H1 (cell line): ENCODE data around the gene GJA5.

Source experiments
- JUND ChIP-seq: IDR thresholded peaks from 2 replicates; pipeline ENCODE4 v1.6.1; 2011; ENCODE audit warnings: mild to moderate bottlenecking, improper control_type of control experiment, low read length
- POLR2A ChIP-seq, 2 experiments: IDR thresholded peaks; 1 replicate in 1 of 2; 2 replicates in 1 of 2; pipeline ENCODE4 v1.6.1; 2011; ENCODE audit warnings: low read depth in 2 of 2, low read length in 2 of 2, mild to moderate bottlenecking in 2 of 2; ENCODE audit errors: control extremely low read depth in 1 of 2

- TF ChIP-seq POLR2A (IDR thresholded peaks at IDR 0.05; ENCODE audit: control extremely low read depth in 1 of 2, low read depth in 2 of 2, low read length in 2 of 2), result no peak
- TF ChIP-seq JUND, result no peak
Measured at GRCh38 chr1:147740391-147740790, 20.0 kb downstream of the GJA5 start.
